Ectodermal cell (in vitro differentiated cells): Measurements from ENCODE around the gene SCYGR5.

Experiments used
- H3K27ac ChIP-seq: 2 replicates; pipeline ENCODE4 v1.7.0; 2013; ENCODE audit warnings: mild to moderate bottlenecking, low read depth, low read length; ENCODE audit not compliant: insufficient read depth, poor library complexity, severe bottlenecking
- H3K27me3 ChIP-seq: 2 replicates; pipeline ENCODE4 v1.7.0; 2013; ENCODE audit warnings: mild to moderate bottlenecking, low read length; ENCODE audit not compliant: insufficient read depth, control insufficient read depth, poor library complexity, severe bottlenecking
- H3K36me3 ChIP-seq: one replicate; pipeline ENCODE4 v1.7.0; 2013; ENCODE audit warnings: low read length; ENCODE audit not compliant: control insufficient read depth, insufficient read depth
- H3K4me1 ChIP-seq: one replicate; pipeline ENCODE4 v1.7.0; 2013; ENCODE audit warnings: low read length; ENCODE audit not compliant: control insufficient read depth, insufficient read depth
- H3K4me3 ChIP-seq: 2 replicates; pipeline ENCODE4 v1.7.0; 2013; ENCODE audit warnings: low read depth, low read length, control low read depth; ENCODE audit not compliant: insufficient read depth
- H3K9me3 ChIP-seq: 2 replicates; pipeline ENCODE4 v1.7.0; 2013; ENCODE audit warnings: mild to moderate bottlenecking, low read length, moderate library complexity; ENCODE audit not compliant: control insufficient read depth
- WGBS, 2 experiments: methylation state at CpG; one replicate each; pipeline ENCODE4 v1.1.7; 2013; ENCODE audit warnings: missing lambda C conversion rate in 2 of 2; 5-methylcytosine and 5-hydroxymethylcytosine counted together

Gene SCYGR5

DNA sequence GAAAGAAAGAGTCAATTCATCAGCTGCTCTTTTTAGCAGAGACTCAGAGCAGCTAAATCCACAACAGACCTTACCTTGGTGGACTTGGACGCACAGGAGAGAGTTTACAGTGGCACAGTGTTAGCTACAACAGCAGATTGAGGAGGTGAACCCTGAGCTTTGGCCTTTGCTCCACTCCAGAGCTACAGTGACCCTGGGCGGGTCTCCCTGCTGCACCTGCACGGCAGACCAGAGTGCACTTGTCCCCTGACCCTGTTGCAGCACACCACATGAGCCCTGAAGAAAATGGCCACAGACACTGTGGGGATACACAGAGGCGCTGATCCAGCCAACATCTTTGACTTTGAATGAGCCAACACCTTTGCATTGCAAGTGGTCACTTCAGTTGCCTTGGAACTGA lies 40.3 kb downstream of the SCYGR5 start:
- no peak overlapping the region for H3K4me3 ChIP-seq
- H3K36me3 ChIP-seq: no peaks in the 10 kb centered on the region
- WGBS, 2 experiments: 90 to 94% methylated on average over 4 of the region's 4 CpGs
- H3K27me3 ChIP-seq: no peaks in the 10 kb centered on the region
- H3K27ac ChIP-seq: no peak overlapping the region
- no peaks in the 10 kb centered on the region for H3K9me3 ChIP-seq
- no peaks in the 10 kb centered on the region for H3K4me1 ChIP-seq

DNA sequence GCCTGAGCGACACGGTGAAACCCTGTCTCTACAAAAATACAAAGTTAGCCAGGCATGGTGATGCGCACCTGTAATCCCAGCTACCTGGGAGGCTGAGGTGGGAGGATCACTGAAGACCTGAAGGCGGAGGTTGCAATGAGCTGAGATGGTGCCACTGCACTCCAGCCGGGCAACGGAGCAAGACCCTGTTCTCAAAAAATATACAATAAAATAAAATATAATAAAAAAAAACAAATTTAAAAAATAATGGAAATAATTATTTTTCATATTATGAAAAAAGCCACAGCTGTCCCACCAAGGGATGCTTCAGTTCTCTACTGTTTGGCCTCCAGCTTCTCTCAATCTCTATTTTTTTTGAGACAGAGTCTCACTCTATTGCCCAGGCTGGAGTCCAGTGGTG lies 40.8 kb downstream of the SCYGR5 start:
- Histone ChIP-seq H3K9me3 (no peaks in the 10 kb centered on the region), H3K27me3 (no peaks in the 10 kb centered on the region), H3K4me3 (no peak overlapping the region), H3K4me1 (no peaks in the 10 kb centered on the region), H3K36me3 (no peaks in the 10 kb centered on the region), H3K27ac (no peak overlapping the region)
- 73% methylated on average over 4 of the region's 6 CpGs for WGBS, 2 experiments

DNA sequence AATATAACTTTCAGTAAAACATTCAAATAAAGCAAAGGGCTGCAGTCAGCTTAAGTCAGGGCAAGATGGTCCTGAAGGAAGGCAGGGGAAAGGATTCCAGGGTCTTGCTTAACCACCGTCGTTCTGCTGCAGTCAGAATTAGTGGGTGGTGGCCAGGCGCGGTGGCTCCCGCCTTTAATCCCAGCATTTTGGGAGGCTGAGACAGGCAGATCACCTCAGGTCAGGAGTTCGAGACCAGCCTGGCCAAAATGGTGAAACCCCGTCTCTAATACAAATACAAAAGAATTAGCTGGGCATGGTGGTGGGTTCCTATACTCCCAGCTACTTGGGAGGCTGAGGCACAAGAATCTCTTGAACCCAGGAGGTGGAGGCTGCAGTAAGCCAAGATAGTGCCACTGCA lies 44.4 kb downstream of the SCYGR5 start:
- H3K4me1 ChIP-seq: no peaks in the 10 kb centered on the region
- no peaks in the 10 kb centered on the region for H3K27me3 ChIP-seq
- H3K4me3 ChIP-seq: no peak overlapping the region
- no peak overlapping the region for H3K27ac ChIP-seq
- no peaks in the 10 kb centered on the region for H3K9me3 ChIP-seq
- WGBS, 2 experiments: 90 to 94% methylated on average over 7 of the region's 7 CpGs
- H3K36me3 ChIP-seq: no peaks in the 10 kb centered on the region

DNA sequence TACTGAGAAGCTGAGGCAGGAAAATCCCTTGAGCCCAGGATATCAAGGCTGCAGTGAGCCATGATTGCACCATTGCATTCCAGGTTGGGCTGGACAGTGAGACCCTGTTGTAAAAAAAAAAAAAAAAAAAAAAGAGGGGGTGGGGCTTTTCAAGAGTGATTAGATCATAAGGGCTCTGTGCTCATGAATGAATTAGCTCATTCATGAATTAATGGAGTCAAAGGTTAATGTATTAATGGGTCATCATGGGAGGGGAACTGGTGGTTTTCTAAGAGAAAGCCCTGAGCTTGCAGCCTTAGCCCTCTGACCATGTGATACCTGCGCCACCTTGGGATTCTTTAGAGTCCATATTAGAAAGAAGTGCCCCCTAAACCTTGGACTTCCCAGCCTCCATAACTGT lies 46.7 kb downstream of the SCYGR5 start:
- 95 to 96% methylated on average over 1 of the region's 1 CpG for WGBS, 2 experiments

DNA sequence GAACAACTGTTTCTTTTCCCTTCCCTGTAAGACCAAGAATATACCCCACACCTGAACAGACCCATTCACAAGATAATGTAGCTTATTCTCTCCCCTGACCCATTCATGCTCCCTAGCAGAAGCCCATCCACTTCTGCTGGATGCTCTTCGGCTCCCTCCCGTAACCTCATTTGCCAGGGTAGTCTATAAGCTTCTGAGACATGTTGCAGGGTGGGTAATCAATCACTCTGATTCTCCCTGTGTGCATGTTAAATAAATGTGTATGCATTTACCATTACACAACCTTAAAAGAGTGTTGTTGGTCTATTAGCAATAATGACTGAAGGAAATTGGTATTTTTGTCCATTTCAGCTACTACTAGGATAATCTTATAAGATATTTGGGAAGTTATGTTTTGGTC lies 49.9 kb downstream of the SCYGR5 start:
- no peaks in the 10 kb centered on the region for H3K9me3 ChIP-seq
- no peak overlapping the region for H3K4me3 ChIP-seq
- WGBS, 2 experiments: 95 to 100% methylated on average over 2 of the region's 2 CpGs
- no peak overlapping the region for H3K27ac ChIP-seq
- H3K27me3 ChIP-seq: peaks cover 11% of the 10 kb centered on the region
- peaks cover 4% of the 10 kb centered on the region for H3K4me1 ChIP-seq
- H3K36me3 ChIP-seq: no peaks in the 10 kb centered on the region

More for the DNA sequence above, 46.7 kb downstream of the SCYGR5 start:
- Histone ChIP-seq H3K27ac (no peak overlapping the region), H3K27me3 (peaks cover 11% of the 10 kb centered on the region), H3K9me3 (no peaks in the 10 kb centered on the region), H3K36me3 (no peaks in the 10 kb centered on the region), H3K4me3 (no peak overlapping the region), H3K4me1 (peaks cover 4% of the 10 kb centered on the region)
